NOMO-1 treated with DMSO at 0.1 percent for 48 hours (cell line): ENCODE measurements around the gene GLRX3.

Experiments
- DNase-seq: peaks from one replicate; lab custom pipeline; 2025; ENCODE audit not compliant: unreplicated experiment; lab: John Stamatoyannopoulos, UW

The GLRX3 gene

GRCh38 chr10:130137659-130138478, 1.7 kb downstream of the GLRX3 start:
- DNase-seq, result no peak

DNA sequence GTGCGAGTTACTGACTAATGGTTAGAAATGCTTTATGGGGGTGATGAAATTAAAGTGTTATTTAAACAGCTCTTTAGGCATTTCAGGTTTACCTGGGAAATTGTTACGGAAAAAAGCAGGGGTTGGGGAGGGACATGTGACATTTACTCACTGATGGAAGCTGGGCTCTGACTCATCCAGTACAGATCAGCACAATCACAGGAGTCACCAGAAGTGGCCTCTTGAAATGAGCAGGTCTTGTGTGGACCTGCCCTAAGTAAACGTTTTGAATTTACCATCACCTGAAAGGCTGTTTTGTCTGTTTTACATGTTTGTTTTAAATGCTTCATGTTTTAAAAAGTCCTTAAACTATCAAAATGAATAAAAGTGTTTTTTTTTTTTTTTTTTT, 2.3 kb downstream of the GLRX3 start:
- no peak for DNase-seq

- DNase-seq, result no peak
These were observed 4.2 kb downstream of the GLRX3 start for GRCh38 chr10:130140425-130140824.

DNA sequence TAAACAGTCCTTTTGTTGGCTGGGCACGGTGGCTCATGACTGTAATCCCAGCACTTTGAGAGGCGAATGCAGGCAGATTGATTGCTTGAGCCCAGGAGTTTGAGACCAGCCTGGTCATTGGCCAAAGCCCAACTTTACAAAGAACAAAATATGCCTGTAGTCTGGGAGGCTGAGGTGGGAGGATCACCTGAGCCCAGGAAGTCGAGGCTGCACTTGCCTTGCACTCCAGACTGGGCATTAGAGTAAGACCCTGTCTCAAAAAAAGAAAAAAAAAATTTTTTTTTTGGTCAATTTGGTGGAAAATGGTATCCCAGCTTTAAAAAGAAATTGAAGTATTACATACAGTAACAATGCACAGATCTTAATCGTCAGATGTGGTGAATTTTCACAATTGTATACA, 4.8 kb downstream of the GLRX3 start:
- no peak for DNase-seq

DNA sequence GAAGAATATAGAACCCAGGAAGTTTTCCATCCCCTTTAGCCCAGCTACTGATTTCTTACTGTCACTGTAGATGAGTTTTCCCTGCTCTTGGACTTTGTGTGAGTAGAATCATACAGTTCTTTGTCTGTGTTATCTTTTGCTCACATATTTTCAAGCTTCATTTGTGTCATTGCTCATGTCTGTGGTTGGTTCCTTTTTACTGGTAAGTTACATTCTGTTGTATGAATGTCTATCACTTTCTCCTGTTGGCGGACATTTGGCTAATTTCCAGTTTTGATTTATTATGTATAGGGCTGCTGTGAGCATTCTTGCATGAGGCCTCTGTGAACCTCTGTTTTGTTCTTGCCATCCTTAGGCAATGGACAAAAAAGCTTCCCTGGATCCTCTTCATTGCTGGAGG, 5.3 kb downstream of the GLRX3 start:
- no peak for DNase-seq

GRCh38 chr10:130141878-130142277, 5.7 kb downstream of the GLRX3 start:
- no peak for DNase-seq

DNA sequence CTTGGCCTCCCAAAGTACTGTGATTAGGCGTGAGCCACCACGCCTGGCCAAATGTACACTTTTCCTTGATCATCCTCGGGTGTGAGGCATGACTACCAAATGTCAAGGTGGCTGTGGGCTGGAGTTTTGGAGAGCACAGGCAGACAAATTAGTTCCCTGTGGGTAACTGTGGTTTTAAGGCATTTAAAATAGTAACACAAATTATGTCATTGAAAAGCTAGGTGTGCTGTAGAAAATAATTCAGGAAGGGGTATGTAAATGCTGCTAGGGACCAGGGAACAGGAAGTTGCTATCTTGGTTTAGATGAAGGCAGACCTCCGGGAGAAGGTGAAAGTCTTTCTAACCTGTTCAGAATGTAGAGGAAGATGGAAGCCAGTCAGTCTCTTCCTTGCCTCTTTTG, 9.9 kb downstream of the GLRX3 start:
- DNase-seq, result no peak

- no peak for DNase-seq
These were observed 23.1 kb downstream of the GLRX3 start for GRCh38 chr10:130159192-130159794.

DNA sequence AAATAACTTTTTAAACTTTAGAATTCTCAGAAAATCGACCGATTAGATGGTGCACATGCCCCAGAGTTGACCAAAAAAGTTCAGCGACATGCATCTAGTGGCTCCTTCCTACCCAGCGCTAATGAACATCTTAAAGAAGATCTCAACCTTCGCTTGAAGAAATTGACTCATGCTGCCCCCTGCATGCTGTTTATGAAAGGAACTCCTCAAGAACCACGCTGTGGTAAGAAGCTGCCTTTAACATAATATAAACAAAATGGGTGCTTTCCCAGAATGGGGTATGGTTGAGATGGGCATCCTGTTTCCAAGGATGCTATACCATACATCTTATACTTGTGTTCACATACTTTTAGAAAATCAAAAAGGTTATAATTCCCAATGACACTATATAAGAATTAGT, 24.6 kb downstream of the GLRX3 start:
- DNase-seq, result no peak

GRCh38 chr10:130161331-130161730, 25.1 kb downstream of the GLRX3 start:
- DNase-seq, result no peak

DNA sequence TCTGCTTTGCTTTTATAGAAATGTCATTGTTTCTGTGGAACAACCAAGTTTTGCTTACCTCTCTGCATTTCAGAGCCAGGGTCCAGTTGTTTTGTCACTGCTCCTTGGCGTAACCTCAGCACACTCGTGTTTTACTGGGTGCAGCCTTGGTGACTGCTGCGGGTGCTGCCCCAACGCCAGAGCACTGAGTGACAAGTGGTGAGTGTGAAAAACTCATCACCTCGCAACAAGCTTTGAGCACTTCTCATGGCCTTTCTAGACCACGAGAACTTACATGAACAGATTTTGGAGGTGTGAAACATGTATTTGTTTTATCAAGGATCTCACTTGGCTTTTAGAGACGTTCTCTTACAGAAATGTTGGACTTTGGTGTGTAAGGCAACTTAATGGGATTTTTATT, 31.0 kb downstream of the GLRX3 start:
- DNase-seq, result no peak

DNA sequence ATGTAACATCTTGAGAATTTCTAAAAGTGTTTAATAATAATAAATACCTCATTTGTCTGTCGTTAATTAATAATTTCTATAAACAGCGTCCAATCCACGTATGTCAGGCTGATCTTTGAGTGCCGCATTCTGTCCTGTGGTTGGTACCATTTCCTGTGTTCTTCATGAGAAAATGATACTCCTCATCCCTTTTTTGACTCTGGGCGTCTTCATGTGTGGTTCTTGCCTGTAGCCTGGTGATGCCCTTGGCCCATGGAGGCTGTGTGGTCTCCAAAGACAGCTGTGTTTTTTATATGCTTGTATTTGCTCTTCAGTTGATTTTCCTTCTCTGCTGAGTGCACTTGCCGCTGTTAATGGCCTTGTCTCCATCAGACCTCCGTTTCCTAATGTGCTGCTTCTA, 31.5 kb downstream of the GLRX3 start:
- no peak for DNase-seq

DNA sequence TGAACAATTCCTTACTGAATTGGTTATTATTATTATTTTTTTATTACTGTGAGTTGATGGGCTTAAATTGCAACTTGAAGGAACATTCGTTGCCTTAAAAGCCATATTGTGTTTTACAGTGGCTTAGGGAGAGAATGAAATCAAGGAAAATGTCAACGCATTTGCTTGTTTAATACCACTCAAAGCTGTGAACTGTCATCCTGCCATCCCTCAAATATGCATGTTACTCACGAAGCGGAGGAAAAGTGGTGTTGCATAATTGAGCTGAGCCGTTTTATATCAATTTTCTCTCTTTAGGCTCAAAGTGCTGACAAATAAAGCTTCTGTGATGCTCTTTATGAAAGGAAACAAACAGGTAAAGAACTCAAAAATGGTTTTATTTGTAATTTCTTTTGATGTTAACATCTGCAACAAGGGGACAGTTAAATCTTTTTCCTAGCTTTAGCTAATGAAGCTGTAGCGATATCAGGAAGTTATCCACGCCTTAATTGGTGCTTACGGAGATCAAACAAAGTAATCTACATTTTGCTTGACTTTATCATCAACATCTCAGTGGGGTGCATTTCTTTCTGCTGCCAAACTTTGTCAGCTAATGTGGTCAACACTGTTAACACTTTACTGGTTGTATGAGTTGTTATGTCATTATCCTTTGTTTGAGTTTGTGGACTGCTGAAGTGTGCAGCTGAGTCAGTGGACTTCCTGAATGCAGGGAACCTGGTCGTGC, 33.1 kb downstream of the GLRX3 start:
- DNase-seq, result no peak

GRCh38 chr10:130171196-130171595, 35.0 kb downstream of the GLRX3 start:
- peak; percentile 6 for DNase-seq

- no peak for DNase-seq
These were observed 38.1 kb downstream of the GLRX3 start for GRCh38 chr10:130174328-130174727.

- no peak for DNase-seq
These were observed 38.9 kb downstream of the GLRX3 start for GRCh38 chr10:130175074-130175473.

- no peak for DNase-seq
These were observed 41.1 kb downstream of the GLRX3 start for GRCh38 chr10:130177250-130177649.

DNA sequence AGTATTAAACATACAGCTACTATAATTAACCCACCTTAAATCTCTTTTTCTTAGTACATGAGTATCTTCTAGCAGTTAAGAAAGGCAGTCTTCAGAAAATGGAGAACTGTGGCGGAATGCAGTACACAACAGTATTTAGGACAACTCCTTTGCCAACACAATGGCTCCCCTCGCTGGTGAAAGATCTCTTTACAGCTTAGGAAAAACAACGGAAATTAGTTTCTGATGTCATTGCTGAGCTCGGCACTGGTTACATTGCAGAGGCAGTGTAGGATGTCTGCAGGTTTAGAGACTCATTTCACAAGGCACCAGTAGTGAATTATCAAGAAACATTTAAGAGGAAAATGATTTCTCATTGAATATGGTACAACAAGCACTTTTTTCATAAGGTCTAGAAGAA, 43.4 kb downstream of the GLRX3 start:
- DNase-seq, result peak; percentile 12

DNA sequence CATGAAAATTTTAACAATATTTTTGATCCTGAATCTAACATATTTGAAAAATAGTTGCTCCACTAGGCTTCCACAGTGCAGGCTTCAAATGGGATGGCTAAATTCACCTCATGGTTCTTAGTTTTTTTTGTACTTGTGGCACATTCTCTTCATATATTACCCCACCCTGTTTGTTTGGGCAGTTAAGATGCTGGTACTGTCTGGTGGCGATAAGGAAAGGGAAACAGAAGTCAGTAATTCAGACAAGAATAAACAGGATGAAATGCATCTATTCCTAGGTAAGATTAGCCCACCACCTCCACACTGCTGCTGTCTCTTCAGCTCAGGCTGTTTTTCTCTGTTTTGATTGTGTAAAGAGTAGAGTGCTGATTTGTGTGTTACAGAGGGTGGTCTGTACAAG, 44.2 kb downstream of the GLRX3 start:
- DNase-seq, result no peak

- no peak for DNase-seq
These were observed 45.7 kb downstream of the GLRX3 start for GRCh38 chr10:130181858-130182257.

DNA sequence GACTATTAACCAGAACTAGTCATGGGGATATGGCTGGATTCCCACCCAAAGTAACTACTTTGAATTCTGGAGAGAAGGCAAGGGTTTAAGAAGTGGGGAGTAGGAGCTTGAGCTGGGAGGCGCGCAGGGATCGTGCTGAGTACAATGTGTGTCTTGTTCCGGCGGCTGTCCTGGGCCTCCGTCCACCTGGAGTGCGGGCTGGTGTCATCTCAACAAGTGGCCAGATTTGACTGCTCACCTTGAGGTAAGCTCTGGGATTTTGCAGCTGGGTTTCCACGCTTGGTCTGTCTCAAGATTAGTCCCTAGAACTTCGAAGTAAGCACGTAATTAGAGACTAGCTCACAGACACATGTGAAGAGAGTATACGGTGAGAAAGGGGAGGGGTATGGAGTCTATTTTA, 49.4 kb downstream of the GLRX3 start:
- no peak for DNase-seq
